ENCODE measurements around the gene PCDHGA1.
"Not testable (repeated sequence)": the region's sequence is repeated elsewhere in the genome, so short reads cannot be mapped to it uniquely, and the experiment has no call there.

Gene PCDHGA1

GRCh38 chr5:141330299-141331080 is at the start of gene PCDHGA1:
Gene PCDHGA1, plus strand, starts transcription at chr5:141330514.
- peak in 1 of 58 donors; percentile 2 for DNase-seq

- no peak for DNase-seq
Measured at GRCh38 chr5:141298376-141298775, 31.9 kb upstream of the PCDHGA1 start.

DNA sequence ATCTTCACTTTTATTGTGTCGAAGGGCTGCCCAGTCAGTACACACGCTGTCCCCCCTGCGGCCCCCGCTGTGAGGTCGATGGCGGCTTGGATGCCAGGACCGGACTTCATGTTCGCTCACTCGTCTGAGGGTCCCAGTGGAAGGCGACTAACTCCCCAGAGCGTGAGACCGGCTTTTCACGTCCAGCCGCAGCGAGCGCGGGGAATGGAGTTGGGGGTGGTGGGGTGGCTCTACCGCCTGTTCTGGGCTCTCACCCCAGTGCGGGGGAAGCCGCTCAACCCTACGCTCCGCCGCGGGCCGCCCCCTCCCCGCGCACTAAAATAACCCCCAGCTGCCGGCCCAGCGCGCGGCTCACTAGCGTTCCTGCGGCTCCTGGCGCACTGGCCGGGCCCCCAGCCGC is 26.6 kb upstream of the PCDHGA1 start, which contains the start of gene SLC25A2:
SLC25A2 (minus strand) TSS at position 294 of the 400 bp plus-strand sequence; CDS start at position 110, 184 bp downstream.
- no peak for DNase-seq

DNA sequence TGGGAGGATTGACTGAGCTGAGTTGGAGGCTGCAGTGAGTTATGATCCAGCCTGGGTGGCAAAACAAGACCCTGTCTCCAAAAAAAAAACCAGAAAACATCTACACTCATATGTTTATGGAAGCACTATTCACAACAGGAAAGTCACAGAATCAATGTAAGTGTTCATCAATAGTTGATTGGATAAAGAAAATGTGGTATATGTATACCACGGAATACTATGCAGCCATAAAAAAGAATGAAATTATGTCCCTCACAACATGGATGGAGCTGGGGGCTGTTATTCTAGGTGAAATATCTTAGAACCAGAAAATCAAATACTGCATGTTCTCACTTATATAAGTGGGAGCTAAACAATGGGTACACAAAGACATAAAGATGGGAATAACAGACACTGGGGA is 23.7 kb upstream of the PCDHGA1 start:
- no peak for DNase-seq

DNA sequence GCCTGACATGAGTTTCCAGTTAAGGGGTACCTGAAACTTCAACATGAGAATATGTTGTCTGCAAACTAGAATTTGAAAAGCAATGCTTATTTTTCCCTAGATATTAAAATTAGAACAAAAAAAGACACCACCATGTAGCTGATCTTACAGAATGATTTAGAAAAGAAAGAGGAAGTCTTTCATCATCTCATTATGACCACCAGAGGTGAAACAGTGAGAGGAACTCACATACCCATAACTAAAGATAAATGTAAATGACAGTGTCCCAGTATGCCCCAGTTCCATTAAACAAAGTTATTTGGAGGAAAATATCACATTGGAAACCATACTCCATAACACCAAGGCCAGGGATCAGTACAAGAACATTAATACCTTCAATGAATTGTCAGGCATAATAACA is 16.6 kb upstream of the PCDHGA1 start:
- no peak for DNase-seq

GRCh38 chr5:141316963-141317362 is 13.4 kb upstream of the PCDHGA1 start:
- DNase-seq = not testable (repeated sequence)

GRCh38 chr5:141319202-141319601 is 11.1 kb upstream of the PCDHGA1 start:
- no peak for DNase-seq

DNA sequence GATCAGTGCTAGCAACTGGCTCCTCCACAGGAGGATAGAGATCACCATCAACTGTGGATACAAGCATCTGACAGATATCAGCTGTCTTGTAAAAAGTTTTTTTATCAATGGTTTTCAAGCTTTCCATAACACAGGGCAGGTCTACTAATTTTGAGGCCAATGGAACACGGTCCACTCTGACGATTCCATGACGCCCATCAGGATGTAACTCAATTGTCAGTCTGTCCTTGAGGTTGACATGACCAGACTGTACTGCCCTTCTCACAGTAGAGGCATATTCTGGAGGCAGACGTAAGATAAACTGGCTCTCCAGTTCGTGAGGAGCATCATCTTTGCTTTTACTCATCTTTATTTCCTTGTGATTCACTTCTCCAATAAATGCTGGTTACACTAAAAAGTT is 10.6 kb upstream of the PCDHGA1 start:
- DNase-seq = no peak

GRCh38 chr5:141320225-141321169 is 9.8 kb upstream of the PCDHGA1 start, which contains the start of gene TAF7:
Gene TAF7, minus strand, starts transcription at chr5:141320784. Its CDS starts 740 bp downstream, at chr5:141320044.
- peak; percentile 9 to 91 (median 85) for DNase-seq

- DNase-seq = no peak
Measured at GRCh38 chr5:141322261-141322660, 8.1 kb upstream of the PCDHGA1 start.

DNA sequence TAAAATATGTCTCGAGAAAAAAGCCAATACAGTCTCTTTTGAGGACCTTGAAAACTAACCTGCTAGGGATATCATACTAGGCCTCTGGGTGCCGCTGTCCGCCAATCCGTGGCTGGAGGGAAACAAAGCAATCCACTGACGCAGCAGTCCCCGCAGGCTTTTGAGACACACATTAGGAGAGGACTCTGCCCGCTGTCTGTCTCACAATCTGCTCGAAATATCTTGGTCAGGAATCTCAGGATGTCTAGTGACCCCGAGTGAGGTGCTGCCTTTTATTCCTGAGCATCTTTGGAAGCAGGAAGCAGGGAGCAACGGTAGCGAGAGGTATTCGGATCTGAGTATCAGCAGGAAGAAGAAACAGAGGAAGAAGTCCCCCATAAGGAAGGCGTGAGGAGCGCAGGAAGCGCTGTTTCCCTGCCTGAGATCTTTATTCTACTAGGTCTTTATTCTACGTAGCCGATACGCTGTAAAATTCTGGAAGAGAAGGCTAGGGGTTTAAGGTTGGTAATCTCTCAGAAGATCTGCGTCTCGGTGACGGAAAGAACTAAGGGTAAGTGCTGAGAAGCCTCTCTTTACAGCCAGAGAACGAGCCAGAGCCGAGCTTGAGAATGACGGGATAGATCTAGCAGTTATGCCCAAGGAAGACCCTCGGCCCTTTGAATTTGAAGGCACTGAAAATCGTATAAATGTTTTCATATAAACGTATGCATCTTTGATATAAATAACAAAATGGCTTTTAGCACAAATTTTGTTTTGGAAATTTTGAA is 4.0 kb upstream of the PCDHGA1 start:
- DNase-seq = peak in 50 of 58 donors; percentile 2 to 72 (median 38)

DNA sequence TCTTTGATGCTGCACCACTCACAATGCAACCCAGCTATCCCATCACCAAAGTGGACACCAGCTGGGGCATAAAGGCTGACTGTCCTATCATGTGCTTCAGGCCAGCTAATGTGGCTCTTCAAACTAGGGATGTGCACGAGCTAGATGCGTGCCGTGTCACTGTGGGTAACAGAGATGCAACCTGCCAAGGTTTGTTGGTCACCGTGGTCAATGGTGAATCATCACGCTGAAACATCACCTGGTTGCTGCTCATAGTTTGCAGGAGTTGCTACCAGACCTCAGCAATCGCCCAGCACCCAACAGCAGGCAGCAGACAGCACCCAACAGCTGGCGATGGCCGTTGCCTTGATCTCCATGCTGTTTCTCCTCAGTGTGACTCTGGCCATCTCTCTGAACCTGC is 2.1 kb upstream of the PCDHGA1 start:
- no peak for DNase-seq

DNA sequence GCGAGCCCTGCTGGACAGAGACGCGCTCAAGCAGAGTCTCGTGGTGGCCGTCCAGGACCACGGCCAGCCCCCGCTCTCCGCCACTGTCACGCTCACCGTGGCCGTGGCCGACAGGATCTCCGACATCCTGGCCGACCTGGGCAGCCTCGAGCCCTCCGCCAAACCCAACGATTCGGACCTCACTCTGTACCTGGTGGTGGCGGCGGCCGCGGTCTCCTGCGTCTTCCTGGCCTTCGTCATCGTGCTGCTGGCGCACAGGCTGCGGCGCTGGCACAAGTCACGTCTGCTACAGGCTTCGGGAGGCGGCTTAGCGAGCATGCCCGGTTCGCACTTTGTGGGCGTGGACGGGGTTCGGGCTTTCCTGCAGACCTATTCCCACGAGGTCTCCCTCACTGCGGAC is 2.3 kb downstream of the PCDHGA1 start:
- DNase-seq = not testable (repeated sequence)

DNA sequence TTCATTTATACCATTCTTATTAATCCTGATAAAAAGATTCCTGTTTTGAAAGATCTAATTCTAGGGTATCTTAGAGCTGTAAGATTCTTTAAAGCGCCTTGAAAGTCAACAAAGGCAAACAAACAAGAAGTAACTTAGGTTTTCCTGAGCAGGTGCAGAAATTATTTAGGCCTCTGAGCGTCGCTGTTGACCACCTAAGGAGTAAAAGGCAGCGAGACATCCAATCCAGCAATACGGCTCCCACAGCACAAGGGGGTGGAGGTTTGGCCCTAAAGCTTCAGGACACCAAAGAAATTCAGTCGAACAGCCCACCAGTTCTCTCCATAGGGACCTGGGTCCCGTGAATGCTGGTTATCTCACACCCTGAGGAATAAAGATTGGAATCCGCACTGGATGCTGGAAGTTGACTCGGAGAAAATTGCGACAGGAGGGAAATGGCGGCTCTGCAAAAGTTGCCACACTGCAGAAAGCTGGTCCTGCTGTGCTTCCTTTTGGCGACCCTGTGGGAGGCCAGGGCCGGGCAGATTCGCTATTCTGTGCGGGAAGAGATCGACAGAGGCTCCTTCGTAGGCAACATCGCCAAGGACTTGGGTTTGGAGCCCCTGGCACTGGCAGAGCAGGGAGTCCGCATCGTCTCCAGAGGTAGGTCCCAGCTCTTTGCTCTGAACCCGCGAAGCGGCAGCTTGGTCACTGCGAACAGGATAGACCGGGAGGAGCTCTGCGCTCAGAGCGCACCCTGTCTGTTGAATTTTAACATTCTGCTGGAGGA is 8.4 kb downstream of the PCDHGA1 start, which contains the start of gene PCDHGA2:
PCDHGA2 (plus strand) TSS at position 223 of the 769 bp plus-strand sequence.
- no peak for DNase-seq

GRCh38 chr5:141340781-141341354 is 10.6 kb downstream of the PCDHGA1 start:
- DNase-seq = not testable (repeated sequence)

DNA sequence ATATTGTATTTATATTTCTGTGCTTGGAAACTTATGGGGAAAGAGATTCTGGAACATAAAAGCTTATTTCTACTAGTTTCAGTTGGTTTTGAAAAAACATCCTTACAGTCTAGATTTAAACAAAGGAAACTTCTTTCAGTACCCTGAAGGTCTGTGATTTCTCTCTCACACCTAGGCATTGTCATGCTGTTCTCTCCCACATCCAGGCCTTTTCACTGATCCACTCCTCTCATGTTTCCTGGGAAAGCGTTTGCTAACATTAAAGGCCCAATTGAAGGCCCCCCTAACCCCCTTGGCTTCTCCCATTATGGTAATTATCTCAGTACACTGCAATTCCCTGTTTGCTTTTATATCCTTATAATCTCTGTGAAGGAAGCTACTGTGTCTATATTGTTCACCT is 12.5 kb downstream of the PCDHGA1 start:
- no peak for DNase-seq

GRCh38 chr5:141343242-141343952 is 13.1 kb downstream of the PCDHGA1 start, which contains the start of gene PCDHGA3:
Gene PCDHGA3, plus strand, starts transcription at chr5:141343829. Its CDS starts 205 bp downstream, at chr5:141344034.
- no peak for DNase-seq

DNA sequence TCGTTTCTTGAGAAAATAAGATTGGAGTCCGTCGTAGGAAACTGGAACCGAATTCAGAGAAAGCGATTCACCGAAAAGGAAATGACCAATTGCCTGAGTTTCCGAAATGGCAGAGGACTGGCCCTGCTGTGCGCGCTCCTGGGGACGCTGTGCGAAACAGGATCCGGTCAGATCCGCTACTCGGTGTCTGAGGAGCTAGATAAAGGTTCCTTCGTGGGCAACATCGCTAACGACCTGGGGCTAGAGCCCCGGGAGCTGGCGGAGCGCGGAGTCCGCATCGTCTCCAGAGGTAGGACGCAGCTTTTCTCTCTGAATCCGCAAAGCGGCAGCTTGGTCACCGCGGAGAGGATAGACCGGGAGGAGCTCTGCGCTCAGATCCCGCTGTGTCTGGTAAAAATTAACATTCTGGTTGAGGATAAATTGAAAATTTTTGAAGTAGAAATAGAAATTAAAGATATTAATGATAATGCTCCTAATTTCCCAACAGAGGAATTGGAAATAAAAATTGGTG is 13.7 kb downstream of the PCDHGA1 start:
- no peak for DNase-seq

DNA sequence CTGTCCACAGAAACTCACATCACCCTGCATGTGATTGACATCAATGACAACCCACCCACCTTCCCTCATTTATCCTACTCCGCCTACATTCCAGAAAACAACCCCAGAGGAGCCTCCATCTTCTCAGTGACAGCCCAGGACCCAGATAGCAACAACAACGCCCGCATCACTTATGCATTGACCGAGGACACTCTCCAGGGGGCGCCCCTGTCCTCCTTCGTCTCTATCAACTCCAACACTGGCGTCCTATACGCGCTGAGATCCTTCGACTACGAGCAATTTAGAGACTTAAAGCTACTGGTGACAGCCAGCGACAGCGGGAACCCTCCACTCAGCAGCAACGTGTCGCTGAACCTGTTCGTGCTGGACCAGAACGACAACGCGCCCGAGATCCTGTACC is 15.0 kb downstream of the PCDHGA1 start:
- DNase-seq = no peak
